Ovary (tissue), 9 donors: Measurements from ENCODE around the gene FLNA. TPM values are rescaled to one million over a fixed set of nuclear protein-coding genes. Genes with fewer than 3 reads are reported as not detected.

Source experiments
- DNase-seq, 5 donors: peaks; one replicate each; pipeline ENCODE4 v3.0.0-alpha.2; 2019 to 2020
- H3K27ac ChIP-seq, 2 donors: fragments of 200-600 bp; one replicate each; pipeline versions ENCODE4 v1.5.1 to v1.8.0; 2019 to 2022
- H3K27me3 ChIP-seq: fragments of 200-600 bp; one replicate; pipeline ENCODE4 v1.8.0; 2022
- H3K36me3 ChIP-seq: fragments of 200-600 bp; sonication (generic); one replicate; pipeline ENCODE4 v1.5.1; 2019
- H3K4me1 ChIP-seq: one replicate; pipeline ENCODE4 v1.8.1; 2013; ENCODE audit warnings: mild to moderate bottlenecking, moderate library complexity; ENCODE audit not compliant: insufficient read depth
- H3K4me3 ChIP-seq: fragments of 200-600 bp; sonication (generic); one replicate; pipeline ENCODE4 v1.5.1; 2017
- H3K9me3 ChIP-seq, 2 donors: fragments of 200-600 bp in 1 of 2; sonication (generic) in 1 of 2; one replicate each; pipeline versions ENCODE4 v1.5.1 to v1.8.1; 2013 to 2019; ENCODE audit warnings: mild to moderate bottlenecking in 1 of 2, moderate library complexity in 1 of 2
- CTCF ChIP-seq, 3 donors: fragments of 450-650 bp in 2 of 3; fragments of 200-600 bp in 1 of 3; IDR thresholded peaks; one replicate each; pipeline versions ENCODE4 v1.5.1 to v1.8.0; 2016 to 2022; ENCODE audit warnings: antibody characterized with exemption in 3 of 3, mild to moderate bottlenecking in 1 of 3
- EP300 ChIP-seq: sonication (generic); formaldehyde crosslinking; IDR thresholded peaks from one replicate; pipeline ENCODE4 v1.6.1; 2017; ENCODE audit warnings: antibody characterized with exemption
- POLR2A ChIP-seq: fragments of 450-650 bp; IDR thresholded peaks from one replicate; pipeline ENCODE4 v1.6.1; 2017; ENCODE audit warnings: antibody characterized with exemption, mild to moderate bottlenecking, moderate library complexity
- WGBS, 3 donors: extraction: QIAGEN DNeasy Blood & Tissue Kit in 1 of 3; methylation state at CpG; one replicate each; pipeline versions ENCODE4 v1.1.5 to v1.1.7; 2013 to 2017; 5-methylcytosine and 5-hydroxymethylcytosine counted together
- intact Hi-C, 4 donors: fragments of 100-400 bp; cut with DNase I; formaldehyde crosslinking; loops; one replicate each; pipeline versions ENCODE4 v1.11.0 to v1.15.1; 2022 to 2023
- polyA plus RNA-seq, 2 donors: library from polyadenylated mRNA; stranded (reverse); fragments of 200-250 nt in 1 of 2; fragments of 350-450 nt in 1 of 2; fragmentation: Illumina TruSeq in 1 of 2; extraction: RNeasy Lipid Tissue Mini Kit (QIAGEN cat#74804) in 1 of 2; gene quantifications; one replicate each; pipeline ENCODE4 v1.2.3, GENCODE V29; 2013 to 2014
- total RNA-seq, 7 donors: library from RNA; depleted of rRNA in 2 of 7; stranded (reverse); fragments of >200 nt in 2 of 7; fragmentation: NEBNext Ultra II Directional in 3 of 7; extraction: Animal tissue kit (Norgen Biotek cat#: 25700) in 3 of 7; gene quantifications; one replicate each; pipeline versions ENCODE4 v1.1.0 to v1.2.4, GENCODE V29; 2016 to 2023
- donor health status: DM: no; HTN: no; CAD: no; lungs with moderate emphysema.
- donor health status: DM: no; HTN: no; CAD: no.
- donor health status: Bipolar disorder and iron deficiency.
- donor health status: DM: yes; HTN: yes; CAD: no.
- donor health status: DM: no; HTN: no; CAD: no.
- donor health status: DM: yes; HTN: yes; CAD: no.

FLNA gene
- total and polyA plus RNA-seq, 9 donors, result 327 to 2,249 (median 885) TPM

DNA sequence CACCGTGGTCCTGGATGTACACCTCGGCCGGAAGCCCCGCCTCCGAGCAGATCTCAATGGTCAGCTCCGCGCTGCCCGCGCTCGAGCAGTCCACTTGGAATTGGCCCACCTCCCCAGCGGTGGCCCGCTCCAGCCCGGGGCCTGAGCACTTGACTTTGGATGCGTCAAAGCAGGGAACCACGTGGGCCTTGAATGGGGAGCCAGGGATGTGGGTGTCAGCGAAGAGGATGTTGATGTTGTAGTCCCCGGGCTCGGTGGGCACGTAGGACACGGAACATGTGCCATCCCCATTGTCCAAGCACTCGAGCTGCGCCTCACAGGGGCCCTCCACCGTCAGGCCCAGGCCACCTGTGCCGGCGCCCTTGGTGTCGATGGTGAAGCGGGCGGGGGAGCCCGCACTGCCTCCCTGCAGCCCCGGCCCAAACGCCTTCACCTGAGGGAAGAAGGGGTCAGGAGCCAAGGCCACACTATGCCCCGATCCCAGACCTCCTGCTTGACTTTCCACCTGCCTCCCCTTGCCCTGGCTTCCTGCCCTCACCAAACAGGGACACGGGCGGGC, 14.2 kb downstream of the FLNA start:
- DNase-seq, result no peak
- Histone ChIP-seq H3K4me1 (no peaks in the 10 kb centered on the region), H3K27ac (no peak overlapping the region), H3K36me3 (no peaks in the 10 kb centered on the region), H3K27me3 (no peaks in the 10 kb centered on the region), H3K4me3 (no peak overlapping the region), H3K9me3 (no peaks in the 10 kb centered on the region)
- 83 to 88% (median 86%) methylated on average over 30 to 34 of the region's 34 CpGs for WGBS, 3 donors
- no peak for TF ChIP-seq CTCF (IDR thresholded peaks at IDR 0.05)
- intact Hi-C loops, result no loop called here

GRCh38 chrX:154359362-154360154, 14.9 kb downstream of the FLNA start:
- H3K27ac ChIP-seq, result no peak overlapping the region
- no peaks in the 10 kb centered on the region for H3K4me1 ChIP-seq
- H3K4me3 ChIP-seq, result no peak overlapping the region
- no peaks in the 10 kb centered on the region for H3K9me3 ChIP-seq
- intact Hi-C loops, result no loop called here
- TF ChIP-seq CTCF (IDR thresholded peaks at IDR 0.05) (no peak), EP300 (no peak), POLR2A (no peak)
- no peak for DNase-seq
- H3K27me3 ChIP-seq, result no peaks in the 10 kb centered on the region
- 81 to 85% (median 84%) methylated on average over 41 of the region's 41 CpGs for WGBS, 3 donors
- H3K36me3 ChIP-seq, result no peaks in the 10 kb centered on the region

GRCh38 chrX:154358829-154359228, 15.6 kb downstream of the FLNA start:
- no peak for TF ChIP-seq EP300
- no peak for TF ChIP-seq POLR2A
- no peak for TF ChIP-seq CTCF (IDR thresholded peaks at IDR 0.05)
- H3K4me1 ChIP-seq, result no peaks in the 10 kb centered on the region
- intact Hi-C loops, result no loop called here
- no peak overlapping the region for H3K27ac ChIP-seq
- 54 to 72% (median 62%) methylated on average over 6 of the region's 6 CpGs for WGBS, 3 donors
- H3K36me3 ChIP-seq, result no peaks in the 10 kb centered on the region
- no peak for DNase-seq
- no peak overlapping the region for H3K4me3 ChIP-seq
- no peaks in the 10 kb centered on the region for H3K27me3 ChIP-seq
- H3K9me3 ChIP-seq, result no peaks in the 10 kb centered on the region

DNA sequence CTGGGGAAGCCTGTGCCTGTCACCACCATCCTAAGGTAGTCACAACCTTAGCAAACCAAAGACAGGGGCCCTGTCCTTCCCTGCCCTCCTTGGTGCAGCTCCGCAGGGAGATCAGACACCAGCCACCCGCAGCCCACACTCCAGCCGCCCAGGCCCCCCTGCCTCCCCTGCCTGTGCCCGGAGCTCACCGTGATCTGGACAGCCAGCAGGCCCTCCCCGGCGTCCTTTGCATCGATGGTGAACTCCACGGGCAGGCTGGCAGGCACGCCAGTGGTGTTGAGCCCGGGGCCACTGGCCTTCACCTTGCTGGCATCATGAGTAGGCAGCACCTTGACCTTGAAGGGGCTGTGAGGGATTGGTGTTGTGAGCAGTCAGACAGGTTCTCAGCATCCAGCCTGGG, 16.4 kb downstream of the FLNA start:
- Histone ChIP-seq H3K4me3 (no peak overlapping the region), H3K4me1 (no peaks in the 10 kb centered on the region), H3K9me3 (no peaks in the 10 kb centered on the region), H3K27me3 (no peaks in the 10 kb centered on the region), H3K36me3 (no peaks in the 10 kb centered on the region), H3K27ac (no peak overlapping the region)
- TF ChIP-seq POLR2A (no peak), EP300 (no peak), CTCF (IDR thresholded peaks at IDR 0.05) (no peak)
- WGBS, 3 donors, result 76 to 86% (median 84%) methylated on average over 10 to 11 of the region's 11 CpGs
- intact Hi-C loops, result no loop called here
- DNase-seq, result no peak
